Caco-2 (cell line): ENCODE results near the gene PTCHD1. TPM values are rescaled to one million over a fixed set of nuclear protein-coding genes. Genes with fewer than 3 reads are reported as not detected.

Experiments used
- BruUV-seq: library from RNA; stranded (reverse); fragments of 400-500 nt; replicated peaks from 2 replicates; lab custom pipeline; 2021; lab: Mats Ljungman, UMichigan
- CTCF ChIA-PET: fragments of 300-600 bp; sonication (Branson Sonifier 250); formaldehyde crosslinking; loops from one replicate; lab custom pipeline; 2022; ENCODE audit warnings: antibody characterized with exemption; lab: Charles Lee
- POLR2A ChIA-PET: fragments of 300-600 bp; sonication (Branson Sonifier 250); formaldehyde crosslinking; loops from one replicate; lab custom pipeline; 2022; ENCODE audit warnings: antibody characterized with exemption; lab: Charles Lee
- DNase-seq, 2 experiments: peaks; one replicate each; pipeline versions ENCODE4 v3.0.0 to v3.0.0-alpha.2; 2020 to 2022
- H3K27me3 ChIP-seq: replicated peaks from 2 replicates; pipeline ENCODE4 v1.6.0; 2011; ENCODE audit warnings: low read length; ENCODE audit not compliant: control insufficient read depth, insufficient read depth
- H3K36me3 ChIP-seq: 2 replicates; pipeline ENCODE4 v1.5.1; 2011; ENCODE audit warnings: low read length; ENCODE audit not compliant: control insufficient read depth, insufficient read depth
- H3K4me1 ChIP-seq: fragments of 250-450 bp; sonication (Bioruptor Pico); 2 replicates; pipeline ENCODE4 v1.5.1; 2020; ENCODE audit warnings: mild to moderate bottlenecking
- H3K4me3 ChIP-seq: 2 replicates; pipeline ENCODE4 v1.5.1; 2011; ENCODE audit warnings: low read depth, mild to moderate bottlenecking, control low read depth, low read length
- H3K9me3 ChIP-seq: fragments of 250-450 bp; sonication (Bioruptor Pico); 2 replicates; pipeline ENCODE4 v1.5.1; 2020; ENCODE audit warnings: mild to moderate bottlenecking, moderate library complexity
- H3K27ac Mint-ChIP-seq: one replicate; pipeline ENCODE4 v1.8.0; 2022; ENCODE audit warnings: mixed read lengths; ENCODE audit not compliant: unreplicated experiment
- H3K27me3 Mint-ChIP-seq: one replicate; pipeline ENCODE4 v1.8.0; 2022; ENCODE audit warnings: mixed read lengths; ENCODE audit not compliant: insufficient read depth, unreplicated experiment
- H3K36me3 Mint-ChIP-seq: one replicate; pipeline ENCODE4 v1.8.0; 2022; ENCODE audit warnings: mild to moderate bottlenecking, mixed read lengths; ENCODE audit not compliant: insufficient read depth, unreplicated experiment
- H3K4me1 Mint-ChIP-seq: one replicate; pipeline ENCODE4 v1.8.0; 2022; ENCODE audit warnings: low read depth, mixed read lengths; ENCODE audit not compliant: unreplicated experiment
- H3K4me3 Mint-ChIP-seq: one replicate; pipeline ENCODE4 v1.8.0; 2022; ENCODE audit warnings: mild to moderate bottlenecking, moderate library complexity, mixed read lengths; ENCODE audit not compliant: unreplicated experiment
- H3K9me3 Mint-ChIP-seq: one replicate; pipeline ENCODE4 v1.8.0; 2022; ENCODE audit warnings: mixed read lengths; ENCODE audit not compliant: unreplicated experiment
- intact Hi-C: fragments of 100-400 bp; cut with micrococcal nuclease; formaldehyde crosslinking; loops from one replicate; pipeline ENCODE4 v1.10.0; 2022; ENCODE audit not compliant: unreplicated experiment
- total RNA-seq: library from RNA; stranded (reverse); gene quantifications from 2 replicates; pipeline ENCODE4 v1.2.3, GENCODE V29; 2022
- TF ChIP-seq, protein P1 (sequence below), 2 experiments: fragments of 200-600 bp in 1 of 2; IDR thresholded peaks; 1 replicate in 1 of 2; 2 replicates in 1 of 2; pipeline versions ENCODE4 v1.5.1 to v1.8.0; 2011 to 2022; ENCODE audit warnings: antibody characterized with exemption in 1 of 2, control low read depth in 1 of 2, inconsistent platforms in 1 of 2, low read depth in 1 of 2, low read length in 1 of 2, mild to moderate bottlenecking in 1 of 2, moderate library complexity in 1 of 2; ENCODE audit not compliant: insufficient read depth in 1 of 2, severe bottlenecking in 1 of 2, unreplicated experiment in 1 of 2

Gene PTCHD1
- total RNA-seq, 1 experiment from 2014 or later = not detected

DNA sequence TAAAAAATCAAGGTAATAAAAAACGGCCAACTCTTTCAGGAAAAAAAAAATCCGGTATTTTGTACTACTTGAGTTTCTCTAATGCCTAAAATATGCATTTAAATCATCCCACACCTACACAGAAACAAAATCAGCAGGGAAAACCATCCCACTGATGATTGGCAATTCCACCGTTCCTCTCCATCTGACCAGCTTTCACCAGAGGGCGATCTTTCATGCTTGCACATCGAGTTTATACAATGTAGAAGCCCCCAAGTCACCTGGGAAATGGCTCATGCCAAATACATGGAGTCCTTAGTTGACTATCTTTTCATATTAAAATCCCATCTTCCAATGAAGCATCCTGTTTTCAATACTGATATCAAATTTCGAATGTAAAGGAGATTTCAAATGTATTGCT, 69.2 kb downstream of the PTCHD1 start:
- no TSS peak for BruUV-seq
- no peaks in the 10 kb centered on the region for H3K4me1 Mint-ChIP-seq
- peak in 1 of 2 experiments; percentile 2 for DNase-seq
- H3K4me3 ChIP-seq = no peak overlapping the region
- TF ChIP-seq, protein P1, sequence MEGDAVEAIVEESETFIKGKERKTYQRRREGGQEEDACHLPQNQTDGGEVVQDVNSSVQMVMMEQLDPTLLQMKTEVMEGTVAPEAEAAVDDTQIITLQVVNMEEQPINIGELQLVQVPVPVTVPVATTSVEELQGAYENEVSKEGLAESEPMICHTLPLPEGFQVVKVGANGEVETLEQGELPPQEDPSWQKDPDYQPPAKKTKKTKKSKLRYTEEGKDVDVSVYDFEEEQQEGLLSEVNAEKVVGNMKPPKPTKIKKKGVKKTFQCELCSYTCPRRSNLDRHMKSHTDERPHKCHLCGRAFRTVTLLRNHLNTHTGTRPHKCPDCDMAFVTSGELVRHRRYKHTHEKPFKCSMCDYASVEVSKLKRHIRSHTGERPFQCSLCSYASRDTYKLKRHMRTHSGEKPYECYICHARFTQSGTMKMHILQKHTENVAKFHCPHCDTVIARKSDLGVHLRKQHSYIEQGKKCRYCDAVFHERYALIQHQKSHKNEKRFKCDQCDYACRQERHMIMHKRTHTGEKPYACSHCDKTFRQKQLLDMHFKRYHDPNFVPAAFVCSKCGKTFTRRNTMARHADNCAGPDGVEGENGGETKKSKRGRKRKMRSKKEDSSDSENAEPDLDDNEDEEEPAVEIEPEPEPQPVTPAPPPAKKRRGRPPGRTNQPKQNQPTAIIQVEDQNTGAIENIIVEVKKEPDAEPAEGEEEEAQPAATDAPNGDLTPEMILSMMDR (IDR thresholded peaks at IDR 0.05; ENCODE audit: insufficient read depth in 1 of 2, low read depth in 1 of 2, low read length in 1 of 2, severe bottlenecking in 1 of 2, unreplicated experiment in 1 of 2) = peak in 1 of 2 experiments; percentile 28
- no peak overlapping the region for H3K4me3 Mint-ChIP-seq
- no peaks in the 10 kb centered on the region for H3K36me3 ChIP-seq
- intact Hi-C loops = loop anchor here (1.0 to 10.0 kb wide), 2 partner anchors 150 to 211 kb away; no protein-coding TSS in a partner anchor
- H3K27ac Mint-ChIP-seq = no peak overlapping the region
- H3K9me3 ChIP-seq = no peaks in the 10 kb centered on the region
- no peaks in the 10 kb centered on the region for H3K9me3 Mint-ChIP-seq
- no peaks in the 10 kb centered on the region for H3K27me3 ChIP-seq
- H3K4me1 ChIP-seq = no peaks in the 10 kb centered on the region
- POLR2A ChIA-PET = no interaction called here
- no peaks in the 10 kb centered on the region for H3K36me3 Mint-ChIP-seq
- CTCF ChIA-PET = no interaction called here
- H3K27me3 Mint-ChIP-seq = peaks cover 3% of the 10 kb centered on the region

DNA sequence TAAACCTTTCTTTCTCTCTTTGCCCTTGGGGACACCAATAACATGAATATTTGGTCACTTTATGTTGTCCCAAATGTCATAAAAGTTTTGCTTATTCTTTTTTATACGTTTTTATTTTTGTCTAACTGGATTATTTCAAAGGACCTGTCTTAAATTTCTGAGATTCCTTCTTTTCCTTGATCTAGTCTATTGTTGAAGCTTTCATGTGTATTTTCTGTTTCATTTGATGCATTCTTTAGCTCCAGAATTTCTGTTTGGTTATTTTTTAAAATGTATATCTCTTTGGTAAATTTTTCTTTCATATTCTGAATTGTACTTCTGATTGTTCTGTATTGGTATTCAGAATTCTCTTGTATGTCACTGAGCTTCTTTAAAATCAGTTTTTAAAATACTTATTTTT, 88.3 kb downstream of the PTCHD1 start:
- intact Hi-C loops = no loop called here
- H3K9me3 Mint-ChIP-seq = peaks cover 18% of the 10 kb centered on the region

DNA sequence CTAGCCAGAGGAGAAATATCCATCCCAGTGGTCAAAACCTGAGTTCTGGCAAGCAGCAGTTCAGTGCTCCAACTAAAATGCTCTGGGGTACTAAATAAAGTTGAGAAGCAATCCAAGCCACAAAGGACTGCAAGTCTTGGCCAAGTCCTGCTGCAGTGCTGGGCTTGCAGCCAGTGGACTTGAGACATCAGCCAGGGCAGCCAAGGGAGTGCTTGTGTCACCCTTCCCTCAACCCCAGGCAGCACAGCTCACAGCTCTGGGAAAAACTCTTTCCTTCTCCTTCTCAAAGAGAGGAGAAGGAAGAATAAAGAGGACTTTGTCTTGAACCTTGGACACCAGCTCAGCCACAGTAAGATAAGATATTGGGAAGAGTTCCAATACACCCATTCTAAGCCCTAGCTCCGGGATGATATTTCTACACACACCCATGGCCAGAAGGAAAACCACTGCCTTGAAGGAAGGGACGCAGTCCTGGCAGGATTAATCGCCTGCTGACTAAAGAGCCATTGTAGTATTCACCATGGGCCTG, 99.8 kb downstream of the PTCHD1 start:
- BruUV-seq = no TSS peak
- Mint-ChIP-seq H3K9me3 (no peaks in the 10 kb centered on the region), H3K27ac (no peak overlapping the region), H3K27me3 (no peaks in the 10 kb centered on the region), H3K4me3 (no peak overlapping the region), H3K4me1 (no peaks in the 10 kb centered on the region), H3K36me3 (no peaks in the 10 kb centered on the region)
- POLR2A ChIA-PET = no interaction called here
- no peak for DNase-seq
- H3K36me3 ChIP-seq = no peaks in the 10 kb centered on the region
- TF ChIP-seq, protein P1 (IDR thresholded peaks at IDR 0.05; ENCODE audit: insufficient read depth in 1 of 2, low read depth in 1 of 2, low read length in 1 of 2, severe bottlenecking in 1 of 2, unreplicated experiment in 1 of 2) = no peak
- H3K27me3 ChIP-seq = no peaks in the 10 kb centered on the region
- H3K4me3 ChIP-seq = no peak overlapping the region
- CTCF ChIA-PET = no interaction called here
- no peaks in the 10 kb centered on the region for H3K9me3 ChIP-seq
- H3K4me1 ChIP-seq = no peaks in the 10 kb centered on the region
- intact Hi-C loops = no loop called here

More for the DNA sequence above, 88.3 kb downstream of the PTCHD1 start:
- CTCF ChIA-PET = no interaction called here
- H3K4me3 Mint-ChIP-seq = no peak overlapping the region
- Histone ChIP-seq H3K4me1 (no peaks in the 10 kb centered on the region), H3K27me3 (no peaks in the 10 kb centered on the region), H3K4me3 (no peak overlapping the region), H3K9me3 (no peaks in the 10 kb centered on the region), H3K36me3 (no peaks in the 10 kb centered on the region)
- H3K36me3 Mint-ChIP-seq = no peaks in the 10 kb centered on the region
- H3K27ac Mint-ChIP-seq = no peak overlapping the region
- DNase-seq = no peak
- POLR2A ChIA-PET = no interaction called here
- peaks cover 3% of the 10 kb centered on the region for H3K27me3 Mint-ChIP-seq
- TF ChIP-seq, protein P1 (IDR thresholded peaks at IDR 0.05; ENCODE audit: insufficient read depth in 1 of 2, low read depth in 1 of 2, low read length in 1 of 2, severe bottlenecking in 1 of 2, unreplicated experiment in 1 of 2) = no peak
- no TSS peak for BruUV-seq
- no peaks in the 10 kb centered on the region for H3K4me1 Mint-ChIP-seq
